ENCODE data around the gene FAM120AOS.

The FAM120AOS gene

GRCh38 chr9:93422977-93423616, 30.3 kb downstream of the FAM120AOS start:
- H3K36me3 Mint-ChIP-seq (ENCODE audit: low read depth): peaks cover 4% of the 10 kb centered on the region
- H3K9me3 Mint-ChIP-seq: peaks cover 27% of the 10 kb centered on the region
- no peak overlapping the region for H3K27ac Mint-ChIP-seq
- H3K27me3 Mint-ChIP-seq (ENCODE audit: low read depth): peaks cover 3% of the 10 kb centered on the region
- no peaks in the 10 kb centered on the region for H3K4me1 Mint-ChIP-seq
- H3K4me3 Mint-ChIP-seq: no peak overlapping the region
- no peak for TF ChIP-seq CTCF (IDR thresholded peaks at IDR 0.05; ENCODE audit: unreplicated experiment in 3 of 3)

GRCh38 chr9:93419023-93419422, 34.4 kb downstream of the FAM120AOS start:
- peaks cover 4% of the 10 kb centered on the region for H3K36me3 Mint-ChIP-seq (ENCODE audit: low read depth)
- no peaks in the 10 kb centered on the region for H3K4me1 Mint-ChIP-seq
- no peak for TF ChIP-seq CTCF (IDR thresholded peaks at IDR 0.05; ENCODE audit: unreplicated experiment in 3 of 3)
- no peak overlapping the region for H3K27ac Mint-ChIP-seq
- no peak overlapping the region for H3K4me3 Mint-ChIP-seq
- H3K27me3 Mint-ChIP-seq (ENCODE audit: low read depth): peaks cover 3% of the 10 kb centered on the region
- peaks cover 23% of the 10 kb centered on the region for H3K9me3 Mint-ChIP-seq

GRCh38 chr9:93417538-93417937, 35.8 kb downstream of the FAM120AOS start:
- H3K36me3 Mint-ChIP-seq (ENCODE audit: low read depth): peaks cover 4% of the 10 kb centered on the region
- no peak overlapping the region for H3K4me3 Mint-ChIP-seq
- no peak for TF ChIP-seq CTCF (IDR thresholded peaks at IDR 0.05; ENCODE audit: unreplicated experiment in 3 of 3)
- H3K9me3 Mint-ChIP-seq: peaks cover 26% of the 10 kb centered on the region
- H3K27ac Mint-ChIP-seq: no peak overlapping the region
- H3K27me3 Mint-ChIP-seq (ENCODE audit: low read depth): peaks cover 3% of the 10 kb centered on the region
- no peaks in the 10 kb centered on the region for H3K4me1 Mint-ChIP-seq

- Mint-ChIP-seq H3K9me3 (peaks cover 26% of the 10 kb centered on the region), H3K27me3 (ENCODE audit: low read depth) (peaks cover 3% of the 10 kb centered on the region), H3K4me3 (no peak overlapping the region), H3K4me1 (no peaks in the 10 kb centered on the region), H3K36me3 (ENCODE audit: low read depth) (peaks cover 4% of the 10 kb centered on the region), H3K27ac (no peak overlapping the region)
- no peak for TF ChIP-seq CTCF (IDR thresholded peaks at IDR 0.05; ENCODE audit: unreplicated experiment in 3 of 3)
These were observed 36.7 kb downstream of the FAM120AOS start for GRCh38 chr9:93416530-93417235.

- no peak for TF ChIP-seq CTCF (IDR thresholded peaks at IDR 0.05; ENCODE audit: unreplicated experiment in 3 of 3)
- Mint-ChIP-seq H3K9me3 (peaks cover 22% of the 10 kb centered on the region), H3K27ac (no peak overlapping the region), H3K27me3 (ENCODE audit: low read depth) (peaks cover 3% of the 10 kb centered on the region), H3K4me3 (no peak overlapping the region), H3K4me1 (no peaks in the 10 kb centered on the region), H3K36me3 (ENCODE audit: low read depth) (peaks cover 4% of the 10 kb centered on the region)
These were observed 38.1 kb downstream of the FAM120AOS start for GRCh38 chr9:93415176-93415690.
